Stomach (tissue), 19 donors: Measurements from ENCODE around the gene C1GALT1. TPM values are rescaled to one million over a fixed set of nuclear protein-coding genes. Genes with fewer than 3 reads are reported as not detected.
"Not testable (repeated sequence)": the region's sequence is repeated elsewhere in the genome, so short reads cannot be mapped to it uniquely, and the experiment has no call there.

Experiments used
- DNase-seq, 2 donors: peaks; one replicate each; pipeline versions ENCODE4 v3.0.0 to v3.0.0-alpha.2; 2013 to 2019
- H3K27ac ChIP-seq, 5 donors: fragments of 200-600 bp in 4 of 5; sonication (generic) in 4 of 5; one replicate each; pipeline ENCODE4 v1.5.1; 2013 to 2019; ENCODE audit warnings: mild to moderate bottlenecking in 1 of 5, moderate library complexity in 1 of 5
- H3K27me3 ChIP-seq, 3 donors: fragments of 200-600 bp; sonication (generic); one replicate each; pipeline ENCODE4 v1.5.1; 2017 to 2019; ENCODE audit warnings: mixed run types in 1 of 3
- H3K36me3 ChIP-seq, 4 donors: fragments of 200-600 bp; sonication (generic); 1 replicate in 3 of 4; 2 replicates in 1 of 4; pipeline ENCODE4 v1.5.1; 2016 to 2019
- H3K4me1 ChIP-seq, 4 donors: fragments of 200-600 bp; sonication (generic); one replicate each; pipeline ENCODE4 v1.5.1; 2016 to 2019
- H3K4me3 ChIP-seq, 4 donors: fragments of 200-600 bp; sonication (generic) in 3 of 4; one replicate each; pipeline ENCODE4 v1.5.1; 2016 to 2019; ENCODE audit warnings: mild to moderate bottlenecking in 1 of 4
- H3K9me3 ChIP-seq, 4 donors: fragments of 200-600 bp; sonication (generic); one replicate each; pipeline ENCODE4 v1.5.1; 2016 to 2019
- CTCF ChIP-seq, 7 experiments: fragments of 450-650 bp in 4 of 7; fragments of 200-600 bp in 3 of 7; sonication (generic) in 3 of 7; IDR thresholded peaks; one replicate each; pipeline ENCODE4 v1.5.1; 2016 to 2019; ENCODE audit warnings: antibody characterized with exemption in 7 of 7, control low read depth in 2 of 7, mild to moderate bottlenecking in 1 of 7
- EP300 ChIP-seq: sonication (generic); formaldehyde crosslinking; IDR thresholded peaks from one replicate; pipeline ENCODE4 v1.6.1; 2017; ENCODE audit warnings: antibody characterized with exemption
- POLR2A ChIP-seq, 4 donors: fragments of 450-650 bp; IDR thresholded peaks; one replicate each; pipeline ENCODE4 v1.6.1; 2016; ENCODE audit warnings: antibody characterized with exemption in 4 of 4, control low read depth in 2 of 4, mild to moderate bottlenecking in 1 of 4, moderate library complexity in 1 of 4
- POLR2AphosphoS5 ChIP-seq, 3 donors: sonication (generic); formaldehyde crosslinking; IDR thresholded peaks; one replicate each; pipeline ENCODE4 v1.6.1; 2016; ENCODE audit warnings: antibody characterized with exemption in 3 of 3
- WGBS, 5 donors: extraction: QIAGEN DNeasy Blood & Tissue Kit in 3 of 5; methylation state at CpG; one replicate each; pipeline versions ENCODE4 v1.1.5 to v1.1.7; 2013 to 2018; 5-methylcytosine and 5-hydroxymethylcytosine counted together
- intact Hi-C: fragments of 100-400 bp; cut with DNase I; formaldehyde crosslinking; loops from one replicate; pipeline ENCODE4 v1.15.1; 2023; ENCODE audit warnings: low total_unique reads
- long read RNA-seq, 10 donors: transcript quantifications; one replicate each; lab custom pipeline, GENCODE V29; 2026
- polyA plus RNA-seq, 3 donors: library from polyadenylated mRNA; stranded (reverse); fragments of 200-250 nt; gene quantifications; one replicate each; pipeline ENCODE4 v1.2.3, GENCODE V29; 2013
- total RNA-seq, 5 donors: library from RNA; depleted of rRNA; stranded (reverse); fragments of >200 nt; gene quantifications; one replicate each; pipeline versions ENCODE4 v1.1.0 to v1.2.3, GENCODE V29; 2014 to 2016
- donor health status: healthy with polysubstance abuse.
- donor health status: Bipolar disorder and iron deficiency.
- donor health status: healthy.

C1GALT1 gene
- total RNA-seq (10 to 100 TPM in 4 of 5 donors, 1 to 10 TPM in 1; 2.6 to 50.9 (median 25.1) TPM), polyA plus RNA-seq (1 to 10 TPM; 2.7 to 9.3 (median 4.0) TPM)
- long read RNA-seq, donor 1, full-length matches to known transcripts, result 6 of 6 reads
- long read RNA-seq, donor 1, partial matches to known transcripts, result 0 of 6 reads
- long read RNA-seq, donor 1, other reads (novel, unspliced or antisense), result 0 of 6 reads
- long read RNA-seq, donor 2, full-length matches to known transcripts, result 3 of 8 reads
- long read RNA-seq, donor 2, partial matches to known transcripts, result 5 of 8 reads
- long read RNA-seq, donor 2, other reads (novel, unspliced or antisense), result 0 of 8 reads
- long read RNA-seq, donor 3, full-length matches to known transcripts, result 3 of 8 reads
- long read RNA-seq, donor 3, partial matches to known transcripts, result 5 of 8 reads
- long read RNA-seq, donor 3, other reads (novel, unspliced or antisense), result 0 of 8 reads
- long read RNA-seq, donor 4, full-length matches to known transcripts, result 2 of 2 reads
- long read RNA-seq, donor 4, partial matches to known transcripts, result 0 of 2 reads
- long read RNA-seq, donor 4, other reads (novel, unspliced or antisense), result 0 of 2 reads
- long read RNA-seq, donor 5, full-length matches to known transcripts, result 11 of 18 reads
- long read RNA-seq, donor 5, partial matches to known transcripts, result 7 of 18 reads
- long read RNA-seq, donor 5, other reads (novel, unspliced or antisense), result 0 of 18 reads
- long read RNA-seq, donor 6, full-length matches to known transcripts, result 18 of 18 reads
- long read RNA-seq, donor 6, partial matches to known transcripts, result 0 of 18 reads
- long read RNA-seq, donor 6, other reads (novel, unspliced or antisense), result 0 of 18 reads
- long read RNA-seq, donor 7, full-length matches to known transcripts, result 9 of 9 reads
- long read RNA-seq, donor 7, partial matches to known transcripts, result 0 of 9 reads
- long read RNA-seq, donor 7, other reads (novel, unspliced or antisense), result 0 of 9 reads
- long read RNA-seq, donor 8, full-length matches to known transcripts, result 21 of 44 reads
- long read RNA-seq, donor 8, partial matches to known transcripts, result 23 of 44 reads
- long read RNA-seq, donor 8, other reads (novel, unspliced or antisense), result 0 of 44 reads
- long read RNA-seq, donor 9, full-length matches to known transcripts, result 15 of 42 reads
- long read RNA-seq, donor 9, partial matches to known transcripts, result 27 of 42 reads
- long read RNA-seq, donor 9, other reads (novel, unspliced or antisense), result 0 of 42 reads
- long read RNA-seq, donor 10, full-length matches to known transcripts, result 6 of 6 reads
- long read RNA-seq, donor 10, partial matches to known transcripts, result 0 of 6 reads
- long read RNA-seq, donor 10, other reads (novel, unspliced or antisense), result 0 of 6 reads

GRCh38 chr7:7182156-7183060 is at the start of gene C1GALT1:
Gene C1GALT1 (plus strand): TSS chr7:7182544. CDS start chr7:7234320, 51,776 bp downstream.
- TF ChIP-seq POLR2A (IDR thresholded peaks at IDR 0.05) (peak in 3 of 4 donors; percentile 80 to 87 (median 80)), CTCF (IDR thresholded peaks at IDR 0.05) (peak in 5 of 7 experiments; percentile 34 to 57 (median 43)), POLR2AphosphoS5 (IDR thresholded peaks at IDR 0.05) (peak; percentile 89 to 98 (median 98)), EP300 (no peak)
- DNase-seq, result peak; percentile 98 to 100
- Histone ChIP-seq H3K27me3 (no peaks in the 10 kb centered on the region), H3K27ac (peak within 1 kb of the TSS; percentile 96 to 99 (median 98)), H3K36me3 (no peaks in the 10 kb centered on the region), H3K9me3 (no peaks in the 10 kb centered on the region), H3K4me1 (peaks cover 2 to 49% (median 27%) of the 10 kb centered on the region in 4 donors), H3K4me3 (peak within 1 kb of the TSS; percentile 60 to 91 (median 84))
- intact Hi-C loops, result no loop called here
- 0 to 1% (median 0%) methylated on average over 14 to 82 of the region's 82 CpGs for WGBS, 5 donors

- DNase-seq, result no peak
- no peaks in the 10 kb centered on the region for H3K36me3 ChIP-seq
- H3K4me1 ChIP-seq, result peaks cover 0 to 32% (median 14%) of the 10 kb centered on the region in 4 donors
- intact Hi-C loops, result no loop called here
- H3K27ac ChIP-seq, result no peak overlapping the region
- H3K27me3 ChIP-seq, result no peaks in the 10 kb centered on the region
- 27 to 59% (median 47%) methylated on average over 2 of the region's 2 CpGs for WGBS, 5 donors
- no peaks in the 10 kb centered on the region for H3K9me3 ChIP-seq
- no peak overlapping the region for H3K4me3 ChIP-seq
- no peak for TF ChIP-seq EP300
- no peak for TF ChIP-seq POLR2A (IDR thresholded peaks at IDR 0.05)
- no peak for TF ChIP-seq CTCF (IDR thresholded peaks at IDR 0.05)
- no peak for TF ChIP-seq POLR2AphosphoS5 (IDR thresholded peaks at IDR 0.05)
Observed at GRCh38 chr7:7134046-7134445, 48.3 kb upstream of the C1GALT1 start.

GRCh38 chr7:7135074-7135473 is 47.3 kb upstream of the C1GALT1 start:
- Histone ChIP-seq H3K9me3 (no peaks in the 10 kb centered on the region), H3K27ac (peak overlapping the region in 1 of 5 donors; percentile 59), H3K27me3 (no peaks in the 10 kb centered on the region), H3K36me3 (no peaks in the 10 kb centered on the region), H3K4me1 (peaks cover 0 to 32% (median 14%) of the 10 kb centered on the region in 4 donors), H3K4me3 (no peak overlapping the region)
- 51 to 100% (median 96%) methylated on average over 1 of the region's 1 CpG for WGBS, 5 donors
- no peak for TF ChIP-seq POLR2AphosphoS5 (IDR thresholded peaks at IDR 0.05)
- TF ChIP-seq EP300, result no peak
- TF ChIP-seq POLR2A (IDR thresholded peaks at IDR 0.05), result no peak
- no peak for TF ChIP-seq CTCF (IDR thresholded peaks at IDR 0.05)
- no peak for DNase-seq
- intact Hi-C loops, result no loop called here

DNA sequence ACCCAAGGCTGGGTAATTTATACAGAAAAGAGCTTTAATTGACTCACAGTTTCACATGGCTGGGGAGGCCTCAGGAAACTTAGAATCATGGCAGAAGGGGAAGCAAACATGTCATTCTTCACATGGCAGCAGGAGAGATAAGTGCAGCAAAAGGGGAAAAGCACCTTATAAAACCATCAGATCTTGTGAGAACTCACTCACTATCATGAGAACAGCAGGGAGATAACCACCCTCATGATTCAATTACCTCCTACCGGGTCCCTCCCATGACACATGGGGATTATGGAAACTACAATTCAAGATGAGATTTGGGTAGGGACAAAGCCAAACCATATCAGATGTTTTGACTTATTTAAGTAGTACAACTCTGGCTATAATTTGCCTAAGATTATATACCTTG is 46.4 kb upstream of the C1GALT1 start:
- intact Hi-C loops, DNase-seq, H3K4me3 ChIP-seq, H3K27me3 ChIP-seq, H3K36me3 ChIP-seq, H3K9me3 ChIP-seq: not testable (repeated sequence)
- 21 to 53% (median 33%) methylated on average over 1 of the region's 1 CpG for WGBS, 5 donors
- H3K4me1 ChIP-seq, result peaks cover 0 to 32% (median 14%) of the 10 kb centered on the region in 4 donors
- H3K27ac ChIP-seq, result peak overlapping the region in 4 of 5 donors; percentile 16 to 70 (median 58)
